ENCODE measurements around the gene LMAN1L. TPM values are rescaled to one million over a fixed set of nuclear protein-coding genes. Genes with fewer than 3 reads are reported as not detected.

Gene LMAN1L
- total and polyA plus RNA-seq, 4 donors: 0.08 TPM; not detected in 3

GRCh38 chr15:74872702-74873035 lies 60.0 kb downstream of the LMAN1L start:
- Histone ChIP-seq H3K27ac (ENCODE audit: low read depth in 1 of 2, low read length in 2 of 2) (peak overlapping the region; percentile 93 to 97), H3K9me3 (ENCODE audit: control insufficient read depth in 4 of 4, low read length in 3 of 4) (no peaks in the 10 kb centered on the region), H3K4me1 (ENCODE audit: control insufficient read depth in 4 of 4, insufficient read depth in 4 of 4, low read length in 3 of 4) (peaks cover 12 to 51% (median 35%) of the 10 kb centered on the region in 4 donors), H3K36me3 (ENCODE audit: control insufficient read depth in 4 of 4, insufficient read depth in 3 of 4, low read depth in 1 of 4, low read length in 3 of 4) (no peaks in the 10 kb centered on the region), H3K9ac (ENCODE audit: low read depth in 1 of 2, low read length in 2 of 2) (peak overlapping the region; percentile 63 to 89), H3K4me3 (ENCODE audit: low read depth in 1 of 3, low read length in 3 of 3) (peak overlapping the region; percentile 54 to 96 (median 92)), H3K27me3 (ENCODE audit: control insufficient read depth in 4 of 4, insufficient read depth in 4 of 4, low read length in 3 of 4) (no peaks in the 10 kb centered on the region)
- DNase-seq (ENCODE audit: low spot score): no peak
- no peak for TF ChIP-seq REST (IDR thresholded peaks at IDR 0.05)
- no peak for TF ChIP-seq ZBTB33 (IDR thresholded peaks at IDR 0.05)
- no peak for TF ChIP-seq HNF4A (conservative IDR thresholded peaks at IDR 0.05)
- no peak for TF ChIP-seq RAD21 (IDR thresholded peaks at IDR 0.05)
- TF ChIP-seq MAX (IDR thresholded peaks at IDR 0.05): no peak
- TF ChIP-seq CTCF (IDR thresholded peaks at IDR 0.05; ENCODE audit: low read depth, low read length, missing input control): no peak
- TF ChIP-seq NR2F2 (IDR thresholded peaks at IDR 0.05): no peak
- TF ChIP-seq FOXA1 (IDR thresholded peaks at IDR 0.05): no peak
- no peak for TF ChIP-seq SP1 (IDR thresholded peaks at IDR 0.05)
- no peak for TF ChIP-seq YY1 (IDR thresholded peaks at IDR 0.05)
- TF ChIP-seq RXRA (IDR thresholded peaks at IDR 0.05): no peak
- TF ChIP-seq HNF4G (IDR thresholded peaks at IDR 0.05): no peak
- TF ChIP-seq JUND (IDR thresholded peaks at IDR 0.05): no peak
- TF ChIP-seq ATF3 (IDR thresholded peaks at IDR 0.05): no peak
- no peak for TF ChIP-seq FOXA2 (IDR thresholded peaks at IDR 0.05)
- TF ChIP-seq EGR1 (IDR thresholded peaks at IDR 0.05; ENCODE audit: low read depth in 2 of 2): no peak
- TF ChIP-seq GABPA (IDR thresholded peaks at IDR 0.05 in 1 of 2, conservative IDR thresholded peaks at IDR 0.05 in 1 of 2): no peak
- no peak for TF ChIP-seq TAF1 (conservative IDR thresholded peaks at IDR 0.05)
- whole genome bisulfite sequencing: under 1% methylated on average over 11 of the region's 11 CpGs
